DMS114 treated with DMSO at 0.1 percent for 48 hours (cell line): ENCODE measurements around the gene MIR17HG.
A peak's percentile ranks its signal among the peaks of the same experiment; 100 is the strongest.
"Not testable (repeated sequence)": the region's sequence is repeated elsewhere in the genome, so short reads cannot be mapped to it uniquely, and the experiment has no call there.

Experiments used
- DNase-seq: peaks from one replicate; lab custom pipeline; 2025; ENCODE audit not compliant: unreplicated experiment; lab: John Stamatoyannopoulos, UW

MIR17HG gene

GRCh38 chr13:91346850-91347201 lies 661 bp upstream of the MIR17HG start:
- DNase-seq, result no peak

GRCh38 chr13:91347996-91348905 lies 764 bp downstream of the MIR17HG start:
- no peak for DNase-seq

- DNase-seq, result peak; percentile 36
These were observed 1.5 kb downstream of the MIR17HG start for GRCh38 chr13:91348906-91349435.

- DNase-seq, result no peak
These were observed 2.8 kb downstream of the MIR17HG start for GRCh38 chr13:91349992-91350911.

- no peak for DNase-seq
These were observed 3.6 kb downstream of the MIR17HG start for GRCh38 chr13:91351123-91351522.

- DNase-seq, result no peak
These were observed 4.5 kb downstream of the MIR17HG start for GRCh38 chr13:91351980-91352379.

GRCh38 chr13:91352891-91353290 lies 5.4 kb downstream of the MIR17HG start:
- not testable (repeated sequence) for DNase-seq

GRCh38 chr13:91353494-91353893 lies 6.0 kb downstream of the MIR17HG start:
- no peak for DNase-seq

GRCh38 chr13:91355099-91355825 lies 7.8 kb downstream of the MIR17HG start:
- no peak for DNase-seq

- DNase-seq, result no peak
These were observed 8.6 kb downstream of the MIR17HG start for GRCh38 chr13:91355826-91356710.

GRCh38 chr13:91356919-91357612 lies 9.6 kb downstream of the MIR17HG start:
- DNase-seq, result no peak

- no peak for DNase-seq
These were observed 10.3 kb downstream of the MIR17HG start for GRCh38 chr13:91357613-91358386.

- no peak for DNase-seq
These were observed 10.9 kb downstream of the MIR17HG start for GRCh38 chr13:91358387-91358782.

- no peak for DNase-seq
These were observed 11.6 kb downstream of the MIR17HG start for GRCh38 chr13:91359111-91359510.

- no peak for DNase-seq
These were observed 12.1 kb downstream of the MIR17HG start for GRCh38 chr13:91359631-91360030.

- no peak for DNase-seq
These were observed 12.8 kb downstream of the MIR17HG start for GRCh38 chr13:91360246-91360751.

GRCh38 chr13:91361755-91362271 lies 14.3 kb downstream of the MIR17HG start:
- DNase-seq, result no peak

GRCh38 chr13:91362908-91363307 lies 15.4 kb downstream of the MIR17HG start:
- no peak for DNase-seq
